NCI-H146 treated with DMSO at 0.1 percent for 48 hours (cell line): Measurements from ENCODE around the gene RCN2.
"Not testable (repeated sequence)": the region's sequence is repeated elsewhere in the genome, so short reads cannot be mapped to it uniquely, and the experiment has no call there.

Source experiments
- DNase-seq: peaks from one replicate; lab custom pipeline; 2025; ENCODE audit not compliant: unreplicated experiment; lab: John Stamatoyannopoulos, UW

The RCN2 gene

GRCh38 chr15:76932135-76932966 lies 802 bp downstream of the RCN2 start:
- no peak for DNase-seq

- DNase-seq: no peak
These were observed 4.1 kb downstream of the RCN2 start for GRCh38 chr15:76935620-76936019.

DNA sequence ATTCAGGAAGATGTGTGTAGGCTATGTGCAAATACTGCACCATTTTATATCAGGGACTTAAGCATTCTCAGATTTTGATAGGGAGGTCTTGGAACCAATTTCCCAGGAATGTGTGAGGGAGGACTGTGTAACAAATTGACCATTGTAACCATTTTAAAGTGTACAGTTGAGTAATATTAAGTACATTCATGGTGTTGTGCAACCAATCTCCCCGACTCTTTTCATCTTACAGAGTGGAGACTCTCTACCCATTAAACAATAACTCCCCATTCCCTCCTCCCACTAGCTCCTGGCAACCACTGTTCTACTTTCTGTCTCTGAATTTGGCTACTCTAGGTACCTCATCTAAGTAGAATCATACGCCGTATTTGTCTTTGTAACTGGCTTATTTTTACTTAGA lies 5.1 kb downstream of the RCN2 start:
- DNase-seq: no peak

DNA sequence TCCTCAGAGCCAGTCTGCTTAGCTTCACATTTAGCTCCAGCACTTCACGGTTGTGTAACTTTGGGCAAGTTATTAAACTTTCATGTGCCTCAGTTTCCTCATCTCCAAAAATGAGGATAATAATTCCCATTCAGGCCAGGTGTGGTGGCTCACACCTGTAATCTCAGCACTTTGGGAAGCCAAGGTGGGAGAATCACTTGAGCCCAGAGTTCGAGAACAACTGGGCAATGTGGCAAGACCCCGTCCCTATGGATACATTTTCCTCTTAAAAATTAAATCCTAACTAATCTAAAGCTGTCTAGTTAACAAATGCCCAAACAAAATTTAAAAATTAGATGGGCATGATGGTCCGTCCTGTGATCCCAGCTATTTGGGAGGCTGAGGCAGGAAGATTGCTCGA lies 7.2 kb downstream of the RCN2 start:
- DNase-seq: no peak

- no peak for DNase-seq
These were observed 8.2 kb downstream of the RCN2 start for GRCh38 chr15:76939715-76940114.

DNA sequence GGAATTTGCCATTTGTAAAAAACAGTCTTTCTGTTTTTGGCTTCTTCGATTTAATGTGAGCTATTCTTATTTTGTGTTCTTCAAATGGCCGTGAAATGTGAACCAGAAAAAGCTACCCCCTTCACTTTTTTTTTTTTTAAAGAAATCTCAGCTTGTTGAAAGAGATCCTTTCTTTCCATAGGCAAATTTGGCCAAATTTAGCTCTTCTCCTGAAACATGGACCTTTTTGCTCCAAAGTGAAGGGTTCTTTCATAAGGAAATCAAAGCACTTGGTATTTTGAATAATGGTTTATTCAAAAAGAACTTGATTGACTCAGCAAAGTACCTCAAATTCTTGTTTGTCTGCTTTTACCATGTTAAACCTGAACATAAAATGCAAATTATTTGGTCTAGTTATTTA lies 10.1 kb downstream of the RCN2 start:
- DNase-seq: no peak

GRCh38 chr15:76942331-76942730 lies 10.8 kb downstream of the RCN2 start:
- DNase-seq: no peak

GRCh38 chr15:76945494-76946093 lies 14.0 kb downstream of the RCN2 start:
- DNase-seq: no peak

DNA sequence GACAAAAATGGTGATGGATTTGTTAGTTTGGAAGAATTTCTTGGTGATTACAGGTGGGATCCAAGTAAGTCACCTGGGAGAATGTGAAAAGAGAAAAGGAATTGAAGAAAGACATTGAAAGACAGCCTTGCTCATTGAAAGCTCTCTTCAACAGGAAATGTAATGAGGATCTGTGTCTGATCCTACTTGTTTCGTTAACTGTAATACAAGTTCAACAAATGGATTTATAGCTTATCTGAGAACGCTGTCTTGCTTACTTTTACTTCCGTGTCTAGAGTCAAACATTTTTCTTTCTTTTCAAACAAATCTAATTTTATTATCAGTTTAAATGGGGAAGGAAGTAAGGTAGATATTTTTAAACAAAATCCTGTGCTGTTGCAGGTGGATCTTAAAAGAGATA lies 15.9 kb downstream of the RCN2 start:
- no peak for DNase-seq

DNA sequence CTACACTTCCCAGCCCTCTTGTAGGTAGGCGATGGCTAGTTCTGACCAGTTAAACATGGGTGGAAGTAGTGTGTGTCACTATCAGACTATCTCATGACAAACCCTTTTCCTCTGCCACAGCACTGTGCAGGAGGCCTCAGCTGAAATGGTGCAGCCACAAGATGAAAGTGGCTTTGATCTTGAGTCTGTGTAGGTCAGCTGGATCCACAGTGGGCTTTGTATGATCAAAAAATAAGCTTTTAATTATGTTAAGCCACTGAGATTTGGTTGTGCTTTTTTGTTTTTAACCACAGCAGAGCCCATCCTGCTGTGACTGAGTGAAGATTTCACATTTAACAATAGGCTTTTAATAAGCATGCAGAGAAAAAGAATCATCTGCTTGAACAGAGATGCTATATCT lies 19.7 kb downstream of the RCN2 start:
- no peak for DNase-seq

GRCh38 chr15:76953913-76954312 lies 22.4 kb downstream of the RCN2 start:
- no peak for DNase-seq

DNA sequence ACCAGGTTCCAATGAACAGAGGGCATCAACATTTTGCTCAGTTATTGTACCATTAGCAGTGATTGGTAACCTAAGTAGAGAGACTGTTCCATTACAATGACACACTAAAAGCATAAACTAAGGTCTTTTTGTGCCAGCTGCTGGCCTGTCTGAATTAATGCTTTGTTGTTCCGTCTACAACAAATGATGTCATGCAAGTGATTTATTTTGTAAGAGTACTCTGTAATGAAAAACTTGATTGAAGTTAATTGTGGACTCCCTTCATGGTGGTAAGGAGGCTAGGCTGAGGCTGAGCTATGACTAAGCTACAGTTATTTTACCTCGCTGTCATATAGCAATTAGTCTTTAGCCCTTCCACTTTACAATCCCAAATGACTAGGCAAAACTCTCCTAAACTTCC lies 23.2 kb downstream of the RCN2 start:
- DNase-seq: no peak

GRCh38 chr15:76961268-76962011 lies 29.9 kb downstream of the RCN2 start:
- no peak for DNase-seq

GRCh38 chr15:76962337-76963013 lies 30.9 kb downstream of the RCN2 start:
- DNase-seq: no peak

- DNase-seq: no peak
These were observed 32.0 kb downstream of the RCN2 start for GRCh38 chr15:76963596-76963995.

DNA sequence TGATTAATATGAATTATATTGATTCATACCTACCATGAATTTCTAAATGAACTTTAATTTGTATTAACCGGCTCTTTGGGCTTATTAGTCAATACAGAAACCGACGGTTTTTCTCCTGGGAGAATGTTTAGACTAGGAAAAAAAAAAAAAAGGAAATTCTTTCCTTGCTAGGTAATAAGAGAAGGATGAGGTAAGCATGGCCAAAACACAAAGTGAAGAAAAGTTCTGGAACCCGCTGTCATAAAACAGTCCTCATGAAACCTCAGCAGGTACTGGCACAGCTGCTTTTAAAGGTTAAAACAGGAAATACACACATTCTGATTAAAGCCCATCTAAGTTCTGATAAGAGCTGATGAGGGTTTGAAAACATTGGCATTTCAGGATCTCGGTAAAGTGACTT lies 32.6 kb downstream of the RCN2 start:
- no peak for DNase-seq

DNA sequence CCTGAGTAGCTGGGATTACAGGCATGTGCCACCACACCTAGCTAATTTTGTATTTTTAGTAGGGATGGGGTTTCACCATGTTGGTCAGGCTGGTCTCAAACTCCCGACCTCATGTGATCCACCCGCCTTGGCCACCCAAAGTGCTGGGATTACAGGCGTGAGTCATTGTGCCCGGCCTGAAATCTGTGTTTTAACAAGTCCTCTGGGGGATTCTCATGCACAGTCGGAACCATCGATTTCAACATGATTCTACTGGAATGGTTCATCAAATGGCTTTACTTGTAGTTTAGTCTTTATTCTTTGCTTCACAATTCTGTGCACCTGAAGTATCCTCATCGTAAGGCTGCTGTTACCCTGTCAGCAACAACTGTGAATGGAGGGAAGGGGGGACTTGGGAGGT lies 34.5 kb downstream of the RCN2 start:
- DNase-seq: not testable (repeated sequence)

- no peak for DNase-seq
These were observed 35.5 kb downstream of the RCN2 start for GRCh38 chr15:76967067-76967466.

DNA sequence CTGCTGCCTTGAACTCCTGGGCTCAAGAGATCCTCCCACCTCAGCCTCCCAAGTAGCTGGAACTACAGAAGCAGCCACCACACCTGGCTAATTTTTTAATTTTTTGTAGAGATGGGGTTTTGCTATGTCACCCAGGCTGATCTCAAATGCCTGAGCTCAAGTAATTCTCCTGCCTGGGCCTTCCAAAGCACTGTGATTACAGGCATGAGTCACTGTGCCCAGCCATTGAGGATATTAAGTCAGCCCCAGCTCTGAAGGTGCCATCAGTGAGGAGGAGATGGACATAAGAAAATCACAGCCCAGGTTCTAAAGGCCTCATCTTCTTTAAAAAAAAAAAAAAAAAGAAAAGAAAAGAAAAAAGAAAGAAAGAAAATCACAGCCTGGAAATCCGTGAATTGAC lies 36.8 kb downstream of the RCN2 start:
- no peak for DNase-seq

DNA sequence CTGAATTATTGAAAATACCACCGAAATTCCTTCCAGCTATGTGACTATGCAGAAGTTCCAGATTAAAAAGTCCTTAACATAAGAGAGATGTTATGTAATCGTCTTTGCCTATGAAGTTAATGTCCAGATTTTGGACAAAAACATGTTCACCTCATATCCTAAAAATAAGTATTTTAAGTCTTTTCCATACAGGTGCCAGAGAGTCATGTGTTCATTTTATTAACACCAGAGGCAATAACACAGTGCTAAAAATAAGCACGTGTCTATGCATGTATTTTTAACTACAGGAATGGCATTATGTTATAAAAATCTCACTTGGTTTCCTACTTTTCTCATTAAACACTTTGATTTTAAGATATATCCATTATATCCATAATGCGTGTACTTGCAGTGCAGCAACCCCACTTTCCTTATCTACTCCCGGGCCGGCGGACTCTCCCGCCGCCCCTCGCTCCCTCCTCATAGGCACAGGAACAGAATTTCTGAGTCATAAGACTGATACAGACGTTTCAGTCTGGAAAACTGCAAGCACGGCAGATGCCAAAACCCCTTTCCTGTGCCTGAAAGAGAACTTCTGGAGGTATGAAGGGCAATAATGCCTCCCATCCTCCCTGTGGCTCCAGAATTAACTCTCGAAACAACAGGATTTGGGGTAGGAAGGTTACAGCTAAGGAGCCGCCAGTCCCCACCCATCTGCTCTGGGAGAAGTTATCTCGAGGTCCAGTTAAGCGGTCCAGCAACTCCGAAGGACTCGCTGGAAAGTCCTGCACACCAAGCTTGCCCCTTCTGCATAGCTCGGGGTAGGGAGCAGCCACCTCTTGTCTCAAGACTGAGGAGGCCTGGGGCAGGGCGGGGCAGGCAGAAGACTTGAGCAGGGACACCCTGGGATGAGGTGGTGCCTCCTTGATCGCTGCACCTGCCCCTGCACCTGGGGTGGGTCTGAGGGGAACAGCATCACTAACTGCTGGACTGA lies 41.1 kb downstream of the RCN2 start:
- no peak for DNase-seq
